Upper lobe of left lung (tissue), 4 donors: Measurements from ENCODE around the gene SST.

ENCODE experiments used
- CTCF ChIP-seq, 6 experiments: fragments of 450-650 bp in 4 of 6; fragments of 200-600 bp in 2 of 6; sonication (generic) in 2 of 6; IDR thresholded peaks; one replicate each; pipeline ENCODE4 v1.5.1; 2016 to 2019; ENCODE audit warnings: antibody characterized with exemption in 6 of 6
- EP300 ChIP-seq, 4 donors: sonication (generic); formaldehyde crosslinking; IDR thresholded peaks; one replicate each; pipeline ENCODE4 v1.5.1; 2017; ENCODE audit warnings: antibody characterized with exemption in 4 of 4, control low read depth in 2 of 4
- POLR2A ChIP-seq, 4 donors: fragments of 450-650 bp; IDR thresholded peaks; one replicate each; pipeline ENCODE4 v1.5.1; 2016 to 2017; ENCODE audit warnings: antibody characterized with exemption in 4 of 4, mild to moderate bottlenecking in 2 of 4
- POLR2AphosphoS5 ChIP-seq, 2 donors: sonication (generic); formaldehyde crosslinking; IDR thresholded peaks; one replicate each; pipeline ENCODE4 v1.5.1; 2017; ENCODE audit warnings: antibody characterized with exemption in 2 of 2

GRCh38 chr3:187669675-187670504 is at the start of gene SST:
- TF ChIP-seq EP300 (IDR thresholded peaks at IDR 0.05) (no peak), CTCF (IDR thresholded peaks at IDR 0.05) (no peak), POLR2A (IDR thresholded peaks at IDR 0.05) (no peak), POLR2AphosphoS5 (IDR thresholded peaks at IDR 0.05) (no peak)
